HG02763 (cell line): ENCODE data around the gene ATRN.

Source experiments
- ATAC-seq: cut with Tn5 transposase; IDR thresholded peaks from one replicate; pipeline ENCODE4 v1.9.1; 2021; ENCODE audit warnings: mild to moderate bottlenecking, moderate library complexity; ENCODE audit not compliant: unreplicated experiment

ATRN gene

GRCh38 chr20:3692706-3693294 lies 222.0 kb downstream of the ATRN start:
- ATAC-seq, result no peak

GRCh38 chr20:3693376-3693775 lies 222.6 kb downstream of the ATRN start:
- ATAC-seq, result no peak

- ATAC-seq, result no peak
These were observed 224.0 kb downstream of the ATRN start for GRCh38 chr20:3694864-3695263.

- ATAC-seq, result no peak
These were observed 225.4 kb downstream of the ATRN start for GRCh38 chr20:3696200-3696599.

GRCh38 chr20:3696745-3697587 lies 226.1 kb downstream of the ATRN start:
- ATAC-seq, result no peak

GRCh38 chr20:3697588-3698305 lies 226.9 kb downstream of the ATRN start:
- no peak for ATAC-seq

- ATAC-seq, result no peak
These were observed 227.8 kb downstream of the ATRN start for GRCh38 chr20:3698591-3699001.

- no peak for ATAC-seq
These were observed 228.2 kb downstream of the ATRN start for GRCh38 chr20:3699037-3699436.
